GM12878 (cell line): ENCODE measurements around the gene CAPNS1. TPM values are rescaled to one million over a fixed set of nuclear protein-coding genes. Genes with fewer than 3 reads are reported as not detected.
A peak's percentile ranks its signal among the peaks of the same experiment; 100 is the strongest.

Experiments
- ATAC-seq: fragments of 200-7000 bp; cut with Tn5 transposase; 3 replicates; pipeline ENCODE4 v1.9.1; 2020; ENCODE audit warnings: mild to moderate bottlenecking, moderate library complexity
- BruUV-seq: library from RNA; stranded (reverse); fragments of 400-500 nt; replicated peaks from 2 replicates; lab custom pipeline; 2021; lab: Mats Ljungman, UMichigan
- CTCF ChIA-PET: fragments of 300-600 bp; sonication (Branson Sonifier 250); formaldehyde crosslinking; extraction: SDS; loops from one replicate; lab custom pipeline; 2021; ENCODE audit warnings: inconsistent platforms; lab: Yijun Ruan, JAX
- POLR2A ChIA-PET: fragments of 350-600 bp; formaldehyde crosslinking; extraction: SDS; loops from one replicate; lab custom pipeline; 2021; ENCODE audit warnings: inconsistent platforms; lab: Charles Lee
- RAD21 ChIA-PET: fragments of 300-600 bp; sonication (Branson Sonifier 250); formaldehyde crosslinking; loops from one replicate; lab custom pipeline; 2023; ENCODE audit warnings: antibody characterized with exemption; ENCODE audit not compliant: unreplicated experiment; lab: Charles Lee
- SMC1A ChIA-PET: fragments of 300-600 bp; sonication (Branson Sonifier 250); formaldehyde crosslinking; loops from one replicate; lab custom pipeline; 2023; ENCODE audit not compliant: unreplicated experiment, uncharacterized antibody; lab: Charles Lee
- DNase-seq: peaks from one replicate; pipeline ENCODE4 v3.0.0-alpha.2; 2011; ENCODE audit warnings: low read depth, low spot score
- FAIRE-seq: peaks from 3 replicates; lab custom pipeline; 2011; peaks lifted over from hg19 to GRCh38; lab: Jason Lieb, UNC
- H2AFZ ChIP-seq: 2 replicates; pipeline ENCODE4 v1.6.0; 2011; ENCODE audit warnings: low read depth, low read length, control low read depth; ENCODE audit not compliant: control insufficient read depth
- H3K27ac ChIP-seq: 2 replicates; pipeline ENCODE4 v1.5.1; 2011; ENCODE audit warnings: control low read depth; ENCODE audit not compliant: control insufficient read depth, insufficient read depth
- H3K27me3 ChIP-seq, 2 experiments: replicated peaks in 1 of 2; 2 replicates each; pipeline versions ENCODE4 v1.6.0 to v1.6.1; 2011; ENCODE audit warnings: low read length in 1 of 2; ENCODE audit not compliant: control insufficient read depth in 2 of 2, insufficient read depth in 2 of 2
- H3K36me3 ChIP-seq, 2 experiments: 2 replicates each; pipeline ENCODE4 v1.5.1; 2011; ENCODE audit warnings: low read length in 1 of 2; ENCODE audit not compliant: control insufficient read depth in 2 of 2, insufficient read depth in 2 of 2
- H3K4me1 ChIP-seq: 2 replicates; pipeline ENCODE4 v1.6.1; 2011; ENCODE audit warnings: mild to moderate bottlenecking, low read length, moderate library complexity, mixed read lengths; ENCODE audit not compliant: control insufficient read depth, insufficient read depth
- H3K4me2 ChIP-seq: 2 replicates; pipeline ENCODE4 v1.6.0; 2011; ENCODE audit warnings: control low read depth; ENCODE audit not compliant: control insufficient read depth, insufficient read depth
- H3K4me3 ChIP-seq: fragments of 200-600 bp; sonication (generic); 2 replicates; pipeline ENCODE4 v1.5.1; 2016
- H3K79me2 ChIP-seq: 2 replicates; pipeline ENCODE4 v1.6.0; 2011; ENCODE audit warnings: low read length; ENCODE audit not compliant: control insufficient read depth, insufficient read depth
- H3K9ac ChIP-seq: 2 replicates; pipeline ENCODE4 v1.8.0; 2011; ENCODE audit warnings: low read length, control low read depth, mixed read lengths; ENCODE audit not compliant: control insufficient read depth, insufficient read depth
- H3K9me3 ChIP-seq: replicated peaks from 3 replicates; pipeline ENCODE4 v1.5.1; 2011; ENCODE audit warnings: mild to moderate bottlenecking, low read length; ENCODE audit not compliant: control insufficient read depth, insufficient read depth
- H4K20me1 ChIP-seq: 2 replicates; pipeline ENCODE4 v1.6.0; 2011; ENCODE audit not compliant: control insufficient read depth, insufficient read depth
- CBFB ChIP-seq: IDR thresholded peaks from 2 replicates; pipeline ENCODE4 v1.6.1; 2016; ENCODE audit warnings: antibody characterized with exemption, low read depth
- EGR1 ChIP-seq, 2 experiments: IDR thresholded peaks; 1 replicate in 1 of 2; 2 replicates in 1 of 2; pipeline ENCODE4 v1.6.1; 2011 to 2012; ENCODE audit warnings: low read depth in 2 of 2, low read length in 2 of 2, borderline replicate concordance in 1 of 2, mild to moderate bottlenecking in 1 of 2, moderate library complexity in 1 of 2
- GABPA ChIP-seq: IDR thresholded peaks from 2 replicates; pipeline ENCODE4 v1.6.1; 2014; ENCODE audit warnings: antibody characterized with exemption, low read depth, mild to moderate bottlenecking, inconsistent platforms
- HCFC1 ChIP-seq: fragments of 150-350 bp; IDR thresholded peaks from 2 replicates; pipeline ENCODE4 v1.6.1; 2014; ENCODE audit warnings: low read length
- HDAC6 ChIP-seq: fragments of 200-600 bp; sonication (generic); IDR thresholded peaks from one replicate; pipeline ENCODE4 v1.8.0; 2017; ENCODE audit warnings: antibody characterized with exemption; ENCODE audit not compliant: unreplicated experiment
- IRF3 ChIP-seq: fragments of 450-650 bp; IDR thresholded peaks from 2 replicates; pipeline ENCODE4 v1.6.1; 2014; ENCODE audit warnings: mild to moderate bottlenecking
- IRF4 ChIP-seq: IDR thresholded peaks from 2 replicates; pipeline ENCODE4 v1.6.1; 2011; ENCODE audit warnings: low read depth, low read length
- MEF2A ChIP-seq: IDR thresholded peaks from 2 replicates; pipeline ENCODE4 v1.6.1; 2011; ENCODE audit warnings: low read depth, mild to moderate bottlenecking, low read length, moderate library complexity; ENCODE audit not compliant: insufficient read depth
- MEF2B ChIP-seq: fragments of 450-650 bp; IDR thresholded peaks from 2 replicates; pipeline ENCODE4 v1.6.1; 2018; ENCODE audit warnings: mild to moderate bottlenecking, moderate library complexity; ENCODE audit not compliant: partially characterized antibody, poor library complexity, severe bottlenecking
- NR2F1 ChIP-seq: fragments of 450-650 bp; conservative IDR thresholded peaks from 2 replicates; pipeline ENCODE4 v1.6.1; 2017; ENCODE audit warnings: mild to moderate bottlenecking
- PAX5 ChIP-seq: IDR thresholded peaks from 2 replicates; pipeline ENCODE4 v1.6.1; 2011; ENCODE audit warnings: low read depth, low read length, borderline replicate concordance
- RAD51 ChIP-seq: fragments of 450-650 bp; IDR thresholded peaks from 2 replicates; pipeline ENCODE4 v1.6.1; 2016; ENCODE audit warnings: moderate library complexity, mild to moderate bottlenecking, inconsistent platforms
- SUPT20H ChIP-seq: IDR thresholded peaks from 2 replicates; pipeline ENCODE4 v1.6.1; 2011; ENCODE audit warnings: low read depth, mild to moderate bottlenecking, low read length, moderate library complexity, borderline replicate concordance; ENCODE audit not compliant: control insufficient read depth
- SUZ12 ChIP-seq: fragments of 200-600 bp; sonication (generic); IDR thresholded peaks from one replicate; pipeline ENCODE4 v1.6.1; 2018; ENCODE audit warnings: antibody characterized with exemption, mild to moderate bottlenecking; ENCODE audit not compliant: unreplicated experiment
- WGBS: methylation state at CpG from one replicate; pipeline ENCODE4 v1.1.6; 2016; ENCODE audit warnings: low lambda C conversion rate; ENCODE audit not compliant: insufficient replicate concordance, insufficient coverage; ENCODE audit errors: missing lambda C conversion rate; 5-methylcytosine and 5-hydroxymethylcytosine counted together
- in situ Hi-C: fragments of 300-500 bp; cut with MboI; formaldehyde crosslinking; loops from 9 replicates; pipeline ENCODE4 v1.14.3; 2018; ENCODE audit warnings: mixed read lengths
- intact Hi-C: fragments of 100-400 bp; cut with micrococcal nuclease; formaldehyde crosslinking; loops from one replicate; pipeline ENCODE4 v1.14.2; 2022; ENCODE audit not compliant: unreplicated experiment
- polyA plus RNA-seq, 11 experiments: library from polyadenylated mRNA; depleted of rRNA in 4 of 11; unstranded in 6 of 11; stranded (reverse) in 5 of 11; fragments of >200 nt; fragmentation: Nextera tagmentation in 4 of 11; fragmentation: Illumina TruSeq in 1 of 11; extraction: Ambion mirVana in 4 of 11; extraction: Trizol in 1 of 11; gene quantifications; 1 replicate in 1 of 11; 2 replicates in 10 of 11; pipeline versions ENCODE4 v1.2.1 to v1.2.3, GENCODE V29; 2011 to 2016; ENCODE audit warnings: inconsistent platforms in 2 of 11, missing spikeins in 2 of 11, low read depth in 1 of 11
- total RNA-seq, 4 experiments: library from RNA; depleted of rRNA in 3 of 4; stranded (reverse); fragments of >200 nt in 3 of 4; fragmentation: Illumina TruSeq in 1 of 4; extraction: Trizol in 1 of 4; gene quantifications; 2 replicates each; pipeline versions ENCODE4 v1.2.1 to v1.2.3, GENCODE V29; 2013 to 2021
- TF ChIP-seq, protein P1 (sequence below): fragments of 450-650 bp; IDR thresholded peaks from 2 replicates; pipeline ENCODE4 v1.6.1; 2017; ENCODE audit warnings: mild to moderate bottlenecking
- TF ChIP-seq, protein P2 (sequence below): fragments of 450-650 bp; conservative IDR thresholded peaks from 2 replicates; pipeline ENCODE4 v1.6.1; 2017; ENCODE audit warnings: mild to moderate bottlenecking, moderate library complexity
- TF ChIP-seq, protein P3 (sequence below): fragments of 450-650 bp; IDR thresholded peaks from 2 replicates; pipeline ENCODE4 v1.6.1; 2016; ENCODE audit warnings: mild to moderate bottlenecking
- TF ChIP-seq, protein P4 (sequence below): IDR thresholded peaks from 2 replicates; pipeline ENCODE4 v1.6.1; 2011; ENCODE audit warnings: low read depth, low read length, improper control_type of control experiment, borderline replicate concordance

The CAPNS1 gene
- total and polyA plus RNA-seq, 10 of the 15 experiments (the other 5 are each of a cell fraction or from before 2014, with no cell fraction given): 96.9 to 562 (median 245) TPM

DNA sequence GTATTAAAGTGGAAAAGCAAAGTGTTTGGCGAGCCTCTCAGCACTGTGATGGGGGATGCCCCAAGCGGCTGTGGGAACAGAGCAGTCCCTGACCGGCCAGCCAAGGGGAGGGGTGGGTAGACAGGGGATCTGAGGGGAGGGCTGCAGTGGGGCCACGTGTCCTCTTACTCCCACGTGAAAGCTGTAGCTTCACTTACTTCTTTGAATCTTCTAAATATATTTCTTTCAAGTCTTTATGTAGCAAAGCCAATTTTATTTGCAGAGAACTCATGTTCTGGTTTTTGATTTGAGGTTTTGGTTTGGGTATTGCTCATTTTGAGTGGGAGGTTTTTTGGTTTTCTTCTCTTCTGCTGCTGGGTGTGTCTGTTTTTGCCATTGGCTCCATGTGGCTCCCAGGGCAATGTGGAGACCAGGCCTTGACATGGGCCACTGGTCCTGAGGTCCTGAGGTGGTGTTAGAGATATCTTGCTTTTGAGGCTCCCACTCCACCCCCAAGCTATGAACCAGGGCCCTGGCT lies 46.7 kb upstream of the CAPNS1 start:
- no TSS peak for BruUV-seq
- Histone ChIP-seq H3K27me3 (no peaks in the 10 kb centered on the region), H3K9me3 (no peaks in the 10 kb centered on the region), H3K9ac (no peak overlapping the region), H3K4me3 (no peak overlapping the region), H3K79me2 (no peaks in the 10 kb centered on the region), H3K4me1 (peaks cover 13% of the 10 kb centered on the region), H3K27ac (no peak overlapping the region), H4K20me1 (no peaks in the 10 kb centered on the region), H3K4me2 (peak overlapping the region; percentile 38; the same call in 1 of the 2 replicates), H2AFZ (no peak overlapping the region; the same call in 1 of the 2 replicates), H3K36me3 (peaks cover 0 to 32% of the 10 kb centered on the region in 2 experiments)
- DNase-seq (peak; percentile 19), FAIRE-seq (no peak), ATAC-seq (peak; percentile 77)
- CTCF ChIA-PET: no interaction called here
- in situ Hi-C loops (no loop called here), intact Hi-C loops (no loop called here)
- POLR2A ChIA-PET: no interaction called here
- 0% methylated on average over 5 of the region's 5 CpGs for WGBS
- SMC1A ChIA-PET: no interaction called here
- RAD21 ChIA-PET: no interaction called here
- TF ChIP-seq GABPA: no peak
- TF ChIP-seq SUZ12: no peak
- TF ChIP-seq IRF4: no peak
- peak; percentile 79 for TF ChIP-seq RAD51
- peak in 1 of 2 experiments; percentile 8; a peak in 1 of 3 replicates for TF ChIP-seq EGR1 (IDR thresholded peaks at IDR 0.05; ENCODE audit: borderline replicate concordance in 1 of 2, low read depth in 2 of 2, low read length in 2 of 2)
- TF ChIP-seq NR2F1: no peak
- peak; percentile 45 for TF ChIP-seq MEF2B
- TF ChIP-seq, protein P1, sequence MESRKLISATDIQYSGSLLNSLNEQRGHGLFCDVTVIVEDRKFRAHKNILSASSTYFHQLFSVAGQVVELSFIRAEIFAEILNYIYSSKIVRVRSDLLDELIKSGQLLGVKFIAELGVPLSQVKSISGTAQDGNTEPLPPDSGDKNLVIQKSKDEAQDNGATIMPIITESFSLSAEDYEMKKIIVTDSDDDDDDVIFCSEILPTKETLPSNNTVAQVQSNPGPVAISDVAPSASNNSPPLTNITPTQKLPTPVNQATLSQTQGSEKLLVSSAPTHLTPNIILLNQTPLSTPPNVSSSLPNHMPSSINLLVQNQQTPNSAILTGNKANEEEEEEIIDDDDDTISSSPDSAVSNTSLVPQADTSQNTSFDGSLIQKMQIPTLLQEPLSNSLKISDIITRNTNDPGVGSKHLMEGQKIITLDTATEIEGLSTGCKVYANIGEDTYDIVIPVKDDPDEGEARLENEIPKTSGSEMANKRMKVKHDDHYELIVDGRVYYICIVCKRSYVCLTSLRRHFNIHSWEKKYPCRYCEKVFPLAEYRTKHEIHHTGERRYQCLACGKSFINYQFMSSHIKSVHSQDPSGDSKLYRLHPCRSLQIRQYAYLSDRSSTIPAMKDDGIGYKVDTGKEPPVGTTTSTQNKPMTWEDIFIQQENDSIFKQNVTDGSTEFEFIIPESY: no peak
- no peak for TF ChIP-seq HCFC1
- no peak for TF ChIP-seq HDAC6
- TF ChIP-seq MEF2A: 0 out of 2 replicates have a peak, but pooled peaks have one; percentile 15
- no peak for TF ChIP-seq SUPT20H
- TF ChIP-seq, protein P2, sequence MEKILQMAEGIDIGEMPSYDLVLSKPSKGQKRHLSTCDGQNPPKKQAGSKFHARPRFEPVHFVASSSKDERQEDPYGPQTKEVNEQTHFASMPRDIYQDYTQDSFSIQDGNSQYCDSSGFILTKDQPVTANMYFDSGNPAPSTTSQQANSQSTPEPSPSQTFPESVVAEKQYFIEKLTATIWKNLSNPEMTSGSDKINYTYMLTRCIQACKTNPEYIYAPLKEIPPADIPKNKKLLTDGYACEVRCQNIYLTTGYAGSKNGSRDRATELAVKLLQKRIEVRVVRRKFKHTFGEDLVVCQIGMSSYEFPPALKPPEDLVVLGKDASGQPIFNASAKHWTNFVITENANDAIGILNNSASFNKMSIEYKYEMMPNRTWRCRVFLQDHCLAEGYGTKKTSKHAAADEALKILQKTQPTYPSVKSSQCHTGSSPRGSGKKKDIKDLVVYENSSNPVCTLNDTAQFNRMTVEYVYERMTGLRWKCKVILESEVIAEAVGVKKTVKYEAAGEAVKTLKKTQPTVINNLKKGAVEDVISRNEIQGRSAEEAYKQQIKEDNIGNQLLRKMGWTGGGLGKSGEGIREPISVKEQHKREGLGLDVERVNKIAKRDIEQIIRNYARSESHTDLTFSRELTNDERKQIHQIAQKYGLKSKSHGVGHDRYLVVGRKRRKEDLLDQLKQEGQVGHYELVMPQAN: no peak
- TF ChIP-seq, protein P3, sequence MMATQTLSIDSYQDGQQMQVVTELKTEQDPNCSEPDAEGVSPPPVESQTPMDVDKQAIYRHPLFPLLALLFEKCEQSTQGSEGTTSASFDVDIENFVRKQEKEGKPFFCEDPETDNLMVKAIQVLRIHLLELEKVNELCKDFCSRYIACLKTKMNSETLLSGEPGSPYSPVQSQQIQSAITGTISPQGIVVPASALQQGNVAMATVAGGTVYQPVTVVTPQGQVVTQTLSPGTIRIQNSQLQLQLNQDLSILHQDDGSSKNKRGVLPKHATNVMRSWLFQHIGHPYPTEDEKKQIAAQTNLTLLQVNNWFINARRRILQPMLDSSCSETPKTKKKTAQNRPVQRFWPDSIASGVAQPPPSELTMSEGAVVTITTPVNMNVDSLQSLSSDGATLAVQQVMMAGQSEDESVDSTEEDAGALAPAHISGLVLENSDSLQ: no peak
- 0 out of 2 replicates have a peak, but pooled peaks have one; percentile 51 for TF ChIP-seq CBFB
- TF ChIP-seq, protein P4, sequence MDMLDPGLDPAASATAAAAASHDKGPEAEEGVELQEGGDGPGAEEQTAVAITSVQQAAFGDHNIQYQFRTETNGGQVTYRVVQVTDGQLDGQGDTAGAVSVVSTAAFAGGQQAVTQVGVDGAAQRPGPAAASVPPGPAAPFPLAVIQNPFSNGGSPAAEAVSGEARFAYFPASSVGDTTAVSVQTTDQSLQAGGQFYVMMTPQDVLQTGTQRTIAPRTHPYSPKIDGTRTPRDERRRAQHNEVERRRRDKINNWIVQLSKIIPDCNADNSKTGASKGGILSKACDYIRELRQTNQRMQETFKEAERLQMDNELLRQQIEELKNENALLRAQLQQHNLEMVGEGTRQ: no peak; the same call in 1 of the 2 replicates
- no peak for TF ChIP-seq PAX5
- TF ChIP-seq IRF3: no peak
